ENCODE data around the gene CTRB1.

GRCh38 chr16:75208242-75208825 is 10.5 kb upstream of the CTRB1 start:
- TF ChIP-seq CTCF (conservative IDR thresholded peaks at IDR 0.05; ENCODE audit: low read depth, low read length) (no peak), EZH2 (IDR thresholded peaks at IDR 0.05; ENCODE audit: borderline replicate concordance, low read depth, low read length, poor library complexity, severe bottlenecking) (no peak)
